HG02852 (cell line): Measurements from ENCODE around the gene CITED2.
A peak's percentile ranks its signal among the peaks of the same experiment; 100 is the strongest.

ENCODE experiments used
- ATAC-seq: cut with Tn5 transposase; IDR thresholded peaks from one replicate; pipeline ENCODE4 v1.9.1; 2021; ENCODE audit warnings: mild to moderate bottlenecking, moderate library complexity; ENCODE audit not compliant: unreplicated experiment

The CITED2 gene

DNA sequence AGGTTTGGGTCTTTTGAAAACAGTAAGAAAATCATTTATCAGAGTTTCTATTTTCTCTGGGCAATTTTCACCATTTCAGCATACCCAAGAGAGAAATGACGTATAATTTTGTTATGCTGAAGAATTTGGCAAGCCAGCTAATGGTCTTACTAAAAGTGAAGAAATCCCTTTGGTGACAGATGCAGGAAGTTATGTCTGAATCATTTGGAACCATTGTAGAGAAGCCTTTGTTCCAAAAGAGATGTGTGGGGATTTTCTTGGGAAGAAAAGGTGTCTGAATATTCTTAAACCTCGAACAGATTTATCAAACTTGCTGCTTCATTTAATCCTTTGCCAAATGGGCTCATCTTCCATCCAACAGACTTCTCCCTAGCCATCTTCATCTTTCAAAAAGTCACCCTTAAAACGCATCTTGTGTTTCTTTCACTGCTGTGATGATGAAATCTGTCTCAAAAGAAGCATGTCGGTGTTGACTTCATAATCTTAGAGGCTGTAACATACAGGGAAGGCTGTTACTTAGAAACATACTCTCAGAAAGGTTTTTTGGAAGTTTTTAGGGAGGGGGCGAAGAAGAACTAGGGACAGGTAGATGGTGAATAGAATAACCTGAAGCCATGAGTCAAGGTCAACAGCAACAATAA, 39.5 kb downstream of the CITED2 start:
- ATAC-seq = no peak

DNA sequence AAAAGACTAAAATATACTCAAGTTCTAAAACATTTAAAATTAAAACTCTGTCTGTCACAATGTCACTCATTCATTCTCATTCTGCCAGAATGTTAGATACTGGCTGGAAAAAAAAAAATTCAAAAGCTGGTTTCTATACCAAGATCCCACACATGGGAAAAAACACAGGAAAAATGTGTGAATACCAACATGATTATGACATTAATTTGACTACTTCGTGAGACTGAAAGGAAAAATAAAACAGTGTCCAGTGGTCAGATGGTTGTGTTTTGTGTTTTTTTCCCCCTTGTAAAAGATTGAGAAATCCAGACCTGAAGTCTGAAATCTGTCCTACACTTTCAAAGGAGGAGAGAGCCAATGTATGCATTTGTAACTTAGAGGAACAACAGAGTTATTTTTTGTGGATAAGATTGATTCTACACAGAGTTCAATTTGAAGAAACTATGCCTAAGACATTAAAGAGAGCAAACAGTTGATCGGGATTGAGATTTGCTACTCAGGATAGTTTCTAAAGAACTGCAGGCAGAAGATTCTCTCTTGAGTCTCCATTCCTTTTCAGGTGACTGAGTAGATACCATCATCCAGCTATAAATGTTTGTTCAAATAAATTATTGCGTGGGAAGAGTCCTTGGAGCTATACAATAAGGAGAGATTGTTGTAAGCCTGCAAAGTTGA, 43.5 kb downstream of the CITED2 start:
- no peak for ATAC-seq

DNA sequence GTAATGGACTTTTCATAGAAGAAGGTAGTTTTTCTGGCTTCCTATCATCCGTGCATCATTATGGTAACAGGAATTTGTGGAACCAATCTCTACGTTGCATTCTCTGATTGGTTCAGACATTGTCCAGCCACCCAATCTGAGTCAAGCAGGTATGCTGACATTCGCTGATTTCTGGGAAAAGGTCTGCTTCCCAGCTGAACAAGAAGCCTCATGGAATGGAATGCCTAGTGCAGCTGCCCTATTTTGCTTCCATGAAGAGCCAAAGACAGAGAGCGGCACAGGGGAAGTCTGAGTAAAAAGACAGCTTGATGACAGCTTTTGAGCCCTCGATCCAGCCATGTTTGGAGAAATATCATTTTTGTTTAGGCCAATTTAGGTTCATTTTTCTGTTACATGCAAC, 44.1 kb downstream of the CITED2 start:
- no peak for ATAC-seq

DNA sequence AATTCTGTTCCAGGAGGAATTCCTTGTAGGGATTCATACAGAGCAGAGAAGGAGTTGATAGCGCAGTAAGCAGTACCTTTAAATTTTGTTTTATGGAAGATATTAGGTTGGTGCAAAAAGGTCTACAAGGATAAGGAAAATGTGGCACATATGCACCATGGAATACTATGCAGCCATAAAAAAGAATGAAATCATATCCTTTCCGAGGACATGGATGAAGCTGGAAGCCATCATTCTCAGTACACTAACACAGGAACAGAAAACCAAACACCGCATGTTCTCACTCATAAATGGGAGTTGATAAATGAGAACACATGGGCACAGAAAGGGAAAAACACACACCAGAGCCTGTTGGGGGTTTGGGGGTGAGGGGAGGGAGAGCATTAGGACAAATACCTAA, 45.2 kb downstream of the CITED2 start:
- no peak for ATAC-seq

DNA sequence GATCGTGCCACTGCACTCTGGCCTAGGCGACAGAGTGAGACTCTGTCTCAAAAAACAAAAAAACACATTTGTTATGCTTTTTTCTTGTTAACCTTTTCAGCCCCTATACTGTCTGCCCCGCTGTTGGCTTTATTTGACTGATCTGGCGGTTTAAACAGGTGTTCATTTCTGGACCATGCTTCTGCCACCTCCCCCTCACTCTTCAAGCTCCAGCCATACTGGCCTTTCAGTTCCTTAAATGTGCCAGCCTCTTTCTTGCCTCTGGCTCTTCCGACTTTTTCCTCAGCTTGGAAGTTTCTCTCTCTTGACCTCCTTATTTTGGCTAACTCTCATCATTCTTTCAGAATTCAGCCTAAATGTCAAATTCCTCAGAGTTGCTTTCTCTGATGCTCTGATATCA, 47.4 kb downstream of the CITED2 start:
- peak; percentile 66 for ATAC-seq

DNA sequence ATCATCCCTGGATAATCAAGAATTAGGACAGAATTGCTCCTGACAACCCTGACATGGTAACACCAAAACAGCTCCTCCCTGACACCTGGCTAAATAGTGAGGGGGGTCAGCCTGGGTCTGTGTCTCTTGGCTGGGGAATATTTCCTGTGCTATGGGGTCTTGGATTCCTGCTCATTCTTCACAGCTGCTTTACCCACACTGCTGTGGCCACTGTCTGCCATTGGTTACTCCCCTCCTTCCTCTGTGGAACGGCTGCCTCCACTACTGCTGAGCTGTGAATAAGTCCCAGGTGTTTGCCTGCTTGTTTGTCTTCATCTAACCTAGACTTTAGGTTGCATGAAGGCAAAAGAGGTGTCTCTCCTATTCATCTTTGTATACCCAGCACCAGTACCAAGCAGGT, 48.8 kb downstream of the CITED2 start:
- no peak for ATAC-seq

DNA sequence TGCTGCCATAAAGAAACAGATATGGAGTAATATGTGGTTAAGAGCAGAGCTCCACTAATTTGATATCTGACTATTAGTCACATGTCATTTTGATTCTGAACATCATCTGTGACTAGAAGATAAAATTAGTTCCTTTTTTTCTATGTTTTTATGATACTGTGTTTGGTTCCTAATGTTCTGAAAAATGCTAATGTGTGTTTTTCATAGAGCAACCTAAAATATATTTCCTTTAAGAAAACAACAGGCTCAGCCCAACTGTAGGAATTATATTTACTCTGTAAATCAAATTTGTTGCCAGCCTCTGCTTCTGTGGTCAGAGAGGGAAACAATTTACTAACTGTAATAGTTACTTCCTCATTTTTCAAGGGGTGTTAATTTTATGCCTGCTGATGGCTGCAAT, 49.3 kb downstream of the CITED2 start:
- peak; percentile 40 for ATAC-seq

DNA sequence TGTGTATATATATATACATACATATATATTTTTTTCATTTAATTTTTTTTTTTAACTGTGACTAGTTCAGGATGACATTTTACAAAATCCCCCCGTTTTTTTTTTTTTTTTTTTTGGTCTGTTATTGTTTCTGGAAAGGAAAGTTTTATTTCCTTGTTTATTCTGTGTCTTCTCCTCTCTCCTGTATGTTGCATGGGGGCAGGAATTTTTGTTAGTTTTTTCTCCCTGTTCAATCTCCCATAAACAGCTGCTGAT, 50.2 kb downstream of the CITED2 start:
- no peak for ATAC-seq

DNA sequence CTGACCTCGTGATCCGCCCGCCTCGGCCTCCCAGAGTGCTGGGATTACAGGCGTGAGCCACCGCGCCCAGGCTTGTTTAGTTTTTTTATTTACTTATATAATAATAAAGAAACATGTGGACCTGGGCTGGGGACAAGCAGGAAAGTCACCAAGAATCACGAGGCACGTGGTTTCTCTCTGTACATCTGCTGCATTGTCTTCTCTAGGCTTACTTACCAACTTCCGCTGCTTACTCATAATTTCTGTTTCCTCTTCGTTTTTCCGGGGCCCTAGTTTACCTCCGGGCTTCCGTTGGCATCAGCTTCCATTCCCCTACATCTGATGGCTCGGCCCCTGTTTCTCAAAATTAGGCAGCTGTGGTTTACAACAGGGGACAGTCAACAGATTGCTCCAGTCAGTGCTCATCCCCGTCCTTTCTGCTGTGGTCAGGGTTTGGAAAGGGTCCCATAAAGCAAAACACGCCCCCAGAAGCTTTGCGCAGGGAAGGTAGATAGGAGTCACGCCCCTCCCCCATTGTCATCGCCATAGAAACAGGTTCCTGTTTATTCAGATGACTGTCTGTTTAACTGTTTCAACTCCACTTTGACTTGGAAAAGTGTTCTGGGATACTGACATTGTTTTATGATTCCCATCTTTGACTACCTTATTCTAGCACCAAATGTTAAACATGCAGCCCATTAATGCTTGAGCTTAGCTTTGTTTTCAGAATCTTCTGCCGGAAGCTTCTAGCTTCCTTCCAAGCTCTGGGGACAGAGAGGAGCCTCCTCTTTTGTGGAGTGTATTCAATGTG, 50.7 kb downstream of the CITED2 start:
- peak; percentile 37 for ATAC-seq
